ENCODE results near the gene PYHIN1. TPM values are rescaled to one million over a fixed set of nuclear protein-coding genes. Genes with fewer than 3 reads are reported as not detected.

Gene PYHIN1
- total RNA-seq, 3 donors from 2014 or later = 2.5 to 2.9 (median 2.6) TPM

GRCh38 chr1:158998037-158998780 is 66.9 kb downstream of the PYHIN1 start:
- Histone ChIP-seq H3K4me3 (peak overlapping the region; percentile 57 to 73 (median 59)), H3K36me3 (no peaks in the 10 kb centered on the region), H3K9me3 (no peaks in the 10 kb centered on the region), H3K4me1 (no peaks in the 10 kb centered on the region), H3K27me3 (no peaks in the 10 kb centered on the region), H3K27ac (peak overlapping the region in 1 of 2 donors; percentile 93)
- no peak for DNase-seq (ENCODE audit: low spot score in 2 of 2)
- intact Hi-C loops (cut with DNase I; ENCODE audit: low total_unique reads) = no loop called here
- TF ChIP-seq POLR2AphosphoS5 (IDR thresholded peaks at IDR 0.05) (no peak), CTCF (IDR thresholded peaks at IDR 0.05) (no peak), POLR2A (IDR thresholded peaks at IDR 0.05) (no peak)

GRCh38 chr1:158998781-158999161 is 67.4 kb downstream of the PYHIN1 start:
- Histone ChIP-seq H3K27ac (peak overlapping the region; percentile 93 to 96), H3K4me3 (peak overlapping the region; percentile 57 to 73 (median 59)), H3K27me3 (no peaks in the 10 kb centered on the region), H3K36me3 (no peaks in the 10 kb centered on the region), H3K9me3 (no peaks in the 10 kb centered on the region), H3K4me1 (no peaks in the 10 kb centered on the region)
- TF ChIP-seq POLR2AphosphoS5 (IDR thresholded peaks at IDR 0.05) (no peak), CTCF (IDR thresholded peaks at IDR 0.05) (peak; percentile 83 to 93 (median 89))
- peak in 1 of 2 donors; percentile 48 for DNase-seq (ENCODE audit: low spot score in 2 of 2)
- intact Hi-C loops (cut with DNase I; ENCODE audit: low total_unique reads) = no loop called here

- Histone ChIP-seq H3K27me3 (no peaks in the 10 kb centered on the region), H3K4me3 (peak overlapping the region; percentile 57 to 73 (median 59)), H3K4me1 (no peaks in the 10 kb centered on the region), H3K9me3 (no peaks in the 10 kb centered on the region), H3K27ac (peak overlapping the region; percentile 93 to 96), H3K36me3 (no peaks in the 10 kb centered on the region)
- intact Hi-C loops (cut with DNase I; ENCODE audit: low total_unique reads) = no loop called here
- TF ChIP-seq POLR2AphosphoS5 (IDR thresholded peaks at IDR 0.05) (peak; percentile 84 to 93 (median 88)), POLR2A (IDR thresholded peaks at IDR 0.05) (peak; percentile 85), CTCF (IDR thresholded peaks at IDR 0.05) (no peak)
- peak; percentile 70 to 95 for DNase-seq (ENCODE audit: low spot score in 2 of 2)
Measured at GRCh38 chr1:158999316-159000069, 68.1 kb downstream of the PYHIN1 start.

GRCh38 chr1:159000070-159000409 is 68.7 kb downstream of the PYHIN1 start:
- no peak for DNase-seq (ENCODE audit: low spot score in 2 of 2)
- H3K9me3 ChIP-seq = no peaks in the 10 kb centered on the region
- intact Hi-C loops (cut with DNase I; ENCODE audit: low total_unique reads) = no loop called here
- H3K4me3 ChIP-seq = peak overlapping the region; percentile 57 to 73 (median 59)
- H3K27me3 ChIP-seq = no peaks in the 10 kb centered on the region
- TF ChIP-seq POLR2AphosphoS5 (IDR thresholded peaks at IDR 0.05) = no peak
- TF ChIP-seq CTCF (IDR thresholded peaks at IDR 0.05) = no peak
- no peak for TF ChIP-seq POLR2A (IDR thresholded peaks at IDR 0.05)
- no peaks in the 10 kb centered on the region for H3K36me3 ChIP-seq
- no peaks in the 10 kb centered on the region for H3K4me1 ChIP-seq
- H3K27ac ChIP-seq = peak overlapping the region; percentile 93 to 96

DNA sequence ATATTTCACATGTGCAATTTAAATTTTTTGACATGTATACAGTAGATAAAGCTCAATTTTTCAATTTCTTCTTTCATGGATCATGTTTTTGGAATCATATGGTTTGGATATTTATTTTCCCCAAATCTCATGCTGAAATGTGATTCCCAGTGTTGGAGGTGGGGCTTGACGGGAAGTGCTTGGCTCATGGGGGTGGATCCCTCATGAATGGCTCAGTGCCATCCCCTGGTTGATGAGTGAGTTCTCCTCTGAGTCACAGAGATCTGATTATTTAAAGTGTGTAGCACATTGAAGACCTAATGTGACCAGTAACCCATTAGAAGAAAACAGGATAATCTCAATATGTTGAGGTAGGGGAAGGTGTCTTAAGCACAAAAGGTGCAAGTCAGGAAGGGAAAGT is 69.3 kb downstream of the PYHIN1 start:
- intact Hi-C loops (cut with DNase I; ENCODE audit: low total_unique reads) = no loop called here
- no peaks in the 10 kb centered on the region for H3K36me3 ChIP-seq

More for the DNA sequence above, 69.3 kb downstream of the PYHIN1 start:
- Histone ChIP-seq H3K27ac (peak overlapping the region; percentile 93 to 96), H3K27me3 (no peaks in the 10 kb centered on the region), H3K9me3 (no peaks in the 10 kb centered on the region), H3K4me1 (no peaks in the 10 kb centered on the region), H3K4me3 (peak overlapping the region; percentile 57 to 73 (median 59))
- TF ChIP-seq POLR2AphosphoS5 (IDR thresholded peaks at IDR 0.05) (peak; percentile 49 to 95 (median 84)), CTCF (IDR thresholded peaks at IDR 0.05) (no peak)
- peak; percentile 69 to 90 for DNase-seq (ENCODE audit: low spot score in 2 of 2)
